Naive thymus-derived CD8-positive, alpha-beta T cell (primary cell): Measurements from ENCODE around the gene DHX15. TPM values are rescaled to one million over a fixed set of nuclear protein-coding genes. Genes with fewer than 3 reads are reported as not detected.
A peak's percentile ranks its signal among the peaks of the same experiment; 100 is the strongest.

Experiments used
- ATAC-seq, 2 donors: fragments of 150-1000 bp; cut with Tn5 transposase in 1 of 2; sonication (Bioruptor Pico), chemical (Tn5 transposase) in 1 of 2; 1 replicate in 1 of 2; 2 replicates in 1 of 2; pipeline ENCODE4 v1.10.0; 2021; ENCODE audit warnings: mild to moderate bottlenecking in 2 of 2, moderate library complexity in 2 of 2
- POLR2A ChIA-PET: fragments of 350-600 bp; sonication (Branson Sonifier 250); formaldehyde crosslinking; loops from one replicate; lab custom pipeline; 2021; ENCODE audit warnings: antibody characterized with exemption; lab: Charles Lee
- DNase-seq, 10 donors: peaks; one replicate each; pipeline versions ENCODE4 v3.0.0 to v3.0.0-alpha.2; 2020 to 2022
- H3K27ac Mint-ChIP-seq, 10 donors: one replicate each; pipeline ENCODE4 v1.8.0; 2020 to 2022; ENCODE audit warnings: mild to moderate bottlenecking in 10 of 10, mixed read lengths in 10 of 10, moderate library complexity in 4 of 10, inconsistent platforms in 1 of 10
- H3K27me3 Mint-ChIP-seq, 5 donors: one replicate each; pipeline ENCODE4 v1.8.0; 2021 to 2022; ENCODE audit warnings: mixed read lengths in 5 of 5
- H3K36me3 Mint-ChIP-seq, 3 donors: one replicate each; pipeline ENCODE4 v1.8.0; 2020 to 2022; ENCODE audit warnings: mixed read lengths in 3 of 3, mild to moderate bottlenecking in 2 of 3, inconsistent platforms in 1 of 3
- H3K4me1 Mint-ChIP-seq, 4 donors: one replicate each; pipeline ENCODE4 v1.8.0; 2021 to 2022; ENCODE audit warnings: mixed read lengths in 4 of 4
- H3K4me3 Mint-ChIP-seq, 10 donors: one replicate each; pipeline ENCODE4 v1.8.0; 2020 to 2022; ENCODE audit warnings: mild to moderate bottlenecking in 10 of 10, mixed read lengths in 10 of 10, moderate library complexity in 6 of 10, inconsistent platforms in 1 of 10
- H3K9me3 Mint-ChIP-seq, 9 donors: one replicate each; pipeline ENCODE4 v1.8.0; 2020 to 2022; ENCODE audit warnings: mixed read lengths in 9 of 9, mild to moderate bottlenecking in 3 of 9, inconsistent platforms in 1 of 9, moderate library complexity in 1 of 9
- polyA plus RNA-seq, 3 donors: library from polyadenylated mRNA; unstranded; fragments of 300-500 nt; fragmentation: Illumina TruSeq; gene quantifications; one replicate each; pipeline ENCODE4 v1.2.3, GENCODE V29; 2021
- total RNA-seq, 8 experiments: library from RNA in 2 of 8; stranded (reverse) in 2 of 8; gene quantifications; one replicate each; pipeline ENCODE4 v1.2.3 and lab custom pipeline; 2021 to 2026

Gene DHX15
- total and polyA plus RNA-seq, 5 experiments from 2014 or later = 36.5 to 157 (median 49.4) TPM

DNA sequence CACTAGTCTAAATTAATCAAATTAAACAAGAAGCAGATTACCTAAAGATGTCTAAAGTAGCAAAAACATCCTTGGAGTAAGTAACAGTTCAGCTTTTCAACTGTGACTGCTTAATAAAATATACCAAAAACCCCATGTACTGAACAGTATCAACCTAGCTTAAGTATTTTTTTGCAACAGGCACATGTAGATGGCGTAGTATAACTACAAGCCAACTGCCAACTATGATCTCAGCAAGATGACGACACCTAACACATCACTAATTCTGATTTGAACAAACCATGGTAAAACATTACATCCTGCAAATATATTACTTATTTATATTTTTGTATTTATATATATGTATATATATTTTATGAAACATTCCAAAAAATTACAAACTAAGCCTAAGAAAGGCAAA, 24.5 kb downstream of the DHX15 start:
- ATAC-seq (no peak), DNase-seq (no peak)
- Mint-ChIP-seq H3K9me3 (peaks cover 0 to 5% (median 0%) of the 10 kb centered on the region in 9 donors), H3K4me3 (peak overlapping the region in 8 of 10 donors; percentile 3 to 68 (median 32)), H3K27ac (peak overlapping the region in 3 of 10 donors; percentile 13 to 77 (median 58)), H3K36me3 (peaks cover 14 to 73% (median 25%) of the 10 kb centered on the region in 3 donors), H3K27me3 (no peaks in the 10 kb centered on the region), H3K4me1 (peaks cover 39 to 87% (median 82%) of the 10 kb centered on the region in 4 donors)
- POLR2A ChIA-PET = no interaction called here

- Mint-ChIP-seq H3K36me3 (peaks cover 14 to 72% (median 27%) of the 10 kb centered on the region in 3 donors), H3K27me3 (no peaks in the 10 kb centered on the region), H3K27ac (peak overlapping the region in 5 of 10 donors; percentile 2 to 77 (median 44)), H3K9me3 (peaks cover 0 to 5% (median 0%) of the 10 kb centered on the region in 9 donors), H3K4me3 (peak overlapping the region in 7 of 10 donors; percentile 11 to 69 (median 46)), H3K4me1 (peaks cover 33 to 81% (median 79%) of the 10 kb centered on the region in 4 donors)
- DNase-seq (no peak), ATAC-seq (no peak)
- POLR2A ChIA-PET = no interaction called here
These were observed 25.1 kb downstream of the DHX15 start for GRCh38 chr4:24559032-24559821.

- Mint-ChIP-seq H3K9me3 (peaks cover 0 to 5% (median 0%) of the 10 kb centered on the region in 9 donors), H3K27ac (peak overlapping the region in 6 of 10 donors; percentile 8 to 82 (median 66)), H3K36me3 (peaks cover 11 to 75% (median 25%) of the 10 kb centered on the region in 3 donors), H3K4me1 (peaks cover 25 to 70% (median 67%) of the 10 kb centered on the region in 4 donors), H3K4me3 (peak overlapping the region; percentile 1 to 70 (median 58)), H3K27me3 (no peaks in the 10 kb centered on the region)
- ATAC-seq = peak; percentile 73 to 76
- POLR2A ChIA-PET = interaction anchor here (0.5 to 1.4 kb wide), 2 partner anchors 27 to 587 kb away, joined by 5 to 9 read pairs; partner anchors contain the start of gene DHX15
- peak in 1 of 10 donors; percentile 23 for DNase-seq
These were observed 27.0 kb downstream of the DHX15 start for GRCh38 chr4:24557026-24558025.

DNA sequence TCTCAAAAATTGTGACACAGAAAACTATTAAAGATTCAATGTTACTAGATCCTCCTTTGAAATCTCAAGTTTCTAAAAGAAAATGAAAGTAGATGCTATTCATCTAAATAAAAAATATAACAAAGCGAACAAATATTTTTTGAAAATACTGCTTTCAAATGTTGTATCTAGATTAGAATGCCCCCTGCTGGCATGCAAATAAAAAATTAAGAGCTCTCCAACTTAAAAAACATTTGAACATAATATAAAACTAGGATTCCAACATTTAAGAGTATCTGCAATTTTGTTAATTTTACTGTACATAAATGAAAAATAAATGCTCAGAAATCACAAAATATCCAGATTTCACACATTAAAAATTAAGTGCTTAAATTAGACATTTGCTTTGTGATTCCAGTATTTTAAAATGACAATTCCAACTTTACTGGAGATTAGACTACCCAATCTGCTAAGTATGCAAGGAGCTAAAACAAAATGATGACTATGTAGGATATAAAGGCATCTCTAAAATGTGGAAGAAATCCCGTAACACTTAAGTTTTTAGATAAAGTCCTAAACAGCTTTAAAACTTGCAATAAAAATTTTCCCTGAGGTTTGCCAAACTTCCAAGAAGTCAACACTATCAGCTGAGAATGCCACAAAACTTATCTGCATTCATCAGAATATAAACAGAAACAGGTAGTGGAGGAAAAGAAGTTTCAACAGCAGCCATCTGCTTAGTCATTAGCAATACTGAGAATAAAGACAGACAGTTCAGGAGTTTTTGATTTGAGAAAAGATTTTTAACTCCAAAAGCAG, 32.7 kb downstream of the DHX15 start:
- DNase-seq (no peak), ATAC-seq (no peak)
- no peaks in the 10 kb centered on the region for H3K9me3 Mint-ChIP-seq
- POLR2A ChIA-PET = no interaction called here
- H3K36me3 Mint-ChIP-seq = peaks cover 4 to 88% (median 12%) of the 10 kb centered on the region in 3 donors
- H3K27ac Mint-ChIP-seq = peak overlapping the region in 2 of 10 donors; percentile 24 to 37
- H3K4me3 Mint-ChIP-seq = no peak overlapping the region
- H3K4me1 Mint-ChIP-seq = peaks cover 22 to 50% (median 43%) of the 10 kb centered on the region in 4 donors
- no peaks in the 10 kb centered on the region for H3K27me3 Mint-ChIP-seq

DNA sequence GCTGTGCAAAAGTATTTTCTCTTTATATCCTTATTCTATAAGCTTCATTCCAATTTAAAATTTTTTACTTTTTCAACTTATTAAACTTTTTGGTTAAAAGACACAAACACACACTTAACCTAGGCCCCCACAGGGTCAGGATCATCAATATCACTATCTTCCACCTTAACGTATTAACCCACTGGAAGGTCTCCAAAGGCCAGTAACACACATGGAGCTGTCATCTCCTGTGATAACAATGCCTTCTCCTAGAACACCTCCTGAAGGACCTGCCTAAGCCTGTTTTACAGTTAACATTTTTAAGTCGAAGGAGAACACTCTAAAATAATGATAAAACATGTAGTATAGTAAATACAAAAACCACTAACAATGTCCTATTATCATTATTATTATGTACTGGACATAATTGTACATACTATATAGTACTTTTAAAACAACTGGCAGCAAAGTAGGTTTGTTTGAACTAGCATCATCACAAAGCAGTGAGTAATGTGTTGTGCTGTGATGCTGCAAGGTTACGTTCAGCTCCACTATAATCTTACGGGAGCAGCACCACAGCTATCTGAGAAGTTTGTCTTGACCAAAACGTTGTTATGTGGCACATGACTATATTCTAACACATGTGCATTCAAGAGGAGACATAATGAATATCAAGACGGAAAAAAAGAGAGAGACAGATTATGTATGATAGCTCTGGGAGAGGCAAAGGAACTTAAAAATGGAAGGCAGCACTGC, 33.7 kb downstream of the DHX15 start:
- Mint-ChIP-seq H3K27me3 (no peaks in the 10 kb centered on the region), H3K9me3 (no peaks in the 10 kb centered on the region), H3K4me1 (peaks cover 19 to 45% (median 38%) of the 10 kb centered on the region in 4 donors), H3K4me3 (no peak overlapping the region), H3K36me3 (peaks cover 0 to 84% (median 13%) of the 10 kb centered on the region in 3 donors), H3K27ac (no peak overlapping the region)
- POLR2A ChIA-PET = no interaction called here
- ATAC-seq = no peak
- no peak for DNase-seq

DNA sequence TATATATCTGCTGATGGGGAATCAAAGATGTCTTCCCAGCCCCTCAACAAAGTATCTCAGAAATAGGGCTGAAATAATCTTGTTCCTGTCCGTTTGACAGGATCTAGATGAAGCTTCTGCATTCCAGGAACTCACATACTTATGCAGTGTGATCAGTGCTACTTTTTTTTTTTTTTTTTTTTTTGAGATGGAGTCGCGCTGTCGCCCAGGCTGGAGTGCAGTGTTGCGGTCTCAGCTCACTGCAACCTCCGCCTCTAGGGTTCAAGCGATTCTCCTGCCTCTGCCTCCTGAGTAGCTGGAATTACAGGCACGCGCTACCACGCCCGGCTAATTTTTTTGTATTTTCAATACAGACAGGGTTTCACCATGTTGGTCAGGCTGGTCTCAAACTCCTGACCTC, 36.4 kb downstream of the DHX15 start:
- ATAC-seq = no peak
- DNase-seq = no peak
- Mint-ChIP-seq H3K36me3 (peaks cover 0 to 83% (median 6%) of the 10 kb centered on the region in 3 donors), H3K9me3 (no peaks in the 10 kb centered on the region), H3K27me3 (no peaks in the 10 kb centered on the region), H3K27ac (peak overlapping the region in 1 of 10 donors; percentile 15), H3K4me1 (peaks cover 18 to 56% (median 48%) of the 10 kb centered on the region in 4 donors), H3K4me3 (peak overlapping the region in 1 of 10 donors; percentile 54)
- POLR2A ChIA-PET = no interaction called here

GRCh38 chr4:24544208-24544988, 40.0 kb downstream of the DHX15 start:
- ATAC-seq (no peak), DNase-seq (no peak)
- Mint-ChIP-seq H3K27ac (peak overlapping the region in 6 of 10 donors; percentile 12 to 65 (median 30)), H3K36me3 (peaks cover 5 to 84% (median 27%) of the 10 kb centered on the region in 3 donors), H3K27me3 (no peaks in the 10 kb centered on the region), H3K4me3 (no peak overlapping the region), H3K4me1 (peaks cover 15 to 48% (median 42%) of the 10 kb centered on the region in 4 donors), H3K9me3 (no peaks in the 10 kb centered on the region)
- POLR2A ChIA-PET = no interaction called here

- peak overlapping the region in 4 of 10 donors; percentile 11 to 82 (median 44) for H3K27ac Mint-ChIP-seq
- DNase-seq = no peak
- POLR2A ChIA-PET = interaction anchor here (1.0 kb wide), 1 partner anchor 17 kb away, joined by 3 read pairs; no protein-coding TSS in a partner anchor
- peaks cover 2 to 25% (median 17%) of the 10 kb centered on the region in 4 donors for H3K4me1 Mint-ChIP-seq
- no peak overlapping the region for H3K4me3 Mint-ChIP-seq
- no peaks in the 10 kb centered on the region for H3K9me3 Mint-ChIP-seq
- peaks cover 5 to 91% (median 32%) of the 10 kb centered on the region in 3 donors for H3K36me3 Mint-ChIP-seq
- H3K27me3 Mint-ChIP-seq = no peaks in the 10 kb centered on the region
- no peak for ATAC-seq
These were observed 47.3 kb downstream of the DHX15 start for GRCh38 chr4:24537025-24537424.

DNA sequence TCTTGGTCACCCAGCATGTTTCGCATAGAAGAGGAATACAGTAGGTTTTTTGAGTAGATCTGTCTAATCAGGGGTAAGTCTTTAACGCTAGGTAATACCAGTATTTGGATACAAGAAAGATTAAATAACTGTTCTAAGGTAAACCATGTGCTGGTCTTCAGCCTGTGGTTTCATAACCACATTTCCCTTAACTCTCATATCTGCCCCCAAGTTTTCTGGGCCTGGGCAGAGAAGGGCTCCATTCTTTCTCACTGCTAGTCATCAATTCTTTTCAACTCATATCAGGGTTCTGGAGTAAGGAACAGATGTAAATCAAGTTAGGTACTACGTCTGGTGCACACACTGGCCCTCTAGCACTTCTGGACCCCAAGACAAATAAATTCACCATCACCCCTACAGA, 49.0 kb downstream of the DHX15 start:
- H3K9me3 Mint-ChIP-seq = no peaks in the 10 kb centered on the region
- DNase-seq (no peak), ATAC-seq (no peak)
- peaks cover 2 to 25% (median 14%) of the 10 kb centered on the region in 4 donors for H3K4me1 Mint-ChIP-seq
- peaks cover 5 to 89% (median 24%) of the 10 kb centered on the region in 3 donors for H3K36me3 Mint-ChIP-seq
- H3K27ac Mint-ChIP-seq = peak overlapping the region in 4 of 10 donors; percentile 9 to 74 (median 26)
- POLR2A ChIA-PET = no interaction called here
- no peak overlapping the region for H3K4me3 Mint-ChIP-seq
- H3K27me3 Mint-ChIP-seq = no peaks in the 10 kb centered on the region

- peaks cover 0 to 95% (median 21%) of the 10 kb centered on the region in 3 donors for H3K36me3 Mint-ChIP-seq
- H3K4me1 Mint-ChIP-seq = peaks cover 3 to 16% (median 10%) of the 10 kb centered on the region in 4 donors
- H3K9me3 Mint-ChIP-seq = no peaks in the 10 kb centered on the region
- no peak for ATAC-seq
- H3K4me3 Mint-ChIP-seq = no peak overlapping the region
- H3K27ac Mint-ChIP-seq = no peak overlapping the region
- DNase-seq = no peak
- POLR2A ChIA-PET = no interaction called here
- no peaks in the 10 kb centered on the region for H3K27me3 Mint-ChIP-seq
These were observed 51.0 kb downstream of the DHX15 start for GRCh38 chr4:24533364-24533763.
